SK-N-SH treated with all-trans-retinoic acid at 6 μM for 48 hours (cell line): ENCODE data around the gene CCR3.

Experiments
- ZFP3 ChIP-seq: fragments of 250-450 bp; sonication (Bioruptor Pico); IDR thresholded peaks from 2 replicates; pipeline ENCODE4 v1.5.0; 2020; ENCODE audit warnings: mild to moderate bottlenecking, moderate library complexity
- ZNF8 ChIP-seq: fragments of 450-650 bp; formaldehyde crosslinking; IDR thresholded peaks from 2 replicates; pipeline ENCODE4 v1.5.0; 2020; ENCODE audit warnings: mild to moderate bottlenecking, moderate library complexity
- TF ChIP-seq, protein P1 (sequence below): fragments of 250-450 bp; sonication (Bioruptor Pico); IDR thresholded peaks from 2 replicates; pipeline ENCODE4 v1.5.1; 2020; ENCODE audit warnings: low read depth, mild to moderate bottlenecking, moderate library complexity

DNA sequence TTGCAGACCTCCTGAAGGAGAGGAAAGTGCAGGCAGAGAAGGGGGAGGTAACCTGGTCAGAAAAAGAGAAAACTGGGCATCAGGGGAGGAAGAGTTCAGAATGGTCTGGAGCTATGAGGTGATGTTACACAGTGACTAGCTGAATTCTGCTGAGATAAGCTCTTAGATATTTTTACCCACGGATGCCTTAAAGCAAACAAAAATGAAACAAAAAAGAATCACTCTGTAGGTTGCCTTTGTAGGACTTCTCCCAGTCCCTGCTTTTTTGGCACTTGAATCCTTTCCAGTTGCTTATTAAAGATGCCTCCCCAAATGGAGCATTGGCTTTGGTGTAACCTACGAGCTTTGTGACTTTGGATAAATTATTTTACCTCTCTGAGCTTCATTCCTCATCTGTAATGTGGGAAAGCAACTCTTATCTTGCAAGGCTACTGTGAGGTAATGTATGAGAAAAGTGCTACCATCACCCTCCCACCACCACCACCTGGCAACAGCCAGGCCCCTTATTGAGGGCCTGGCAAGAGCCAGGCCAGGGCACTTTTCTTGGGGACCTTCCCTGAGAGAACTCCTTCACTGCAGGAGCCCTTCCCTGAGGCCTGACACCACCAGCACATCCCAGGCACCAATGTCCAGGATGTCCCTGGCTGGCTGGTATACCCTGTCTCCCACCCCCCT lies 36.8 kb upstream of the CCR3 start:
- TF ChIP-seq, protein P1, sequence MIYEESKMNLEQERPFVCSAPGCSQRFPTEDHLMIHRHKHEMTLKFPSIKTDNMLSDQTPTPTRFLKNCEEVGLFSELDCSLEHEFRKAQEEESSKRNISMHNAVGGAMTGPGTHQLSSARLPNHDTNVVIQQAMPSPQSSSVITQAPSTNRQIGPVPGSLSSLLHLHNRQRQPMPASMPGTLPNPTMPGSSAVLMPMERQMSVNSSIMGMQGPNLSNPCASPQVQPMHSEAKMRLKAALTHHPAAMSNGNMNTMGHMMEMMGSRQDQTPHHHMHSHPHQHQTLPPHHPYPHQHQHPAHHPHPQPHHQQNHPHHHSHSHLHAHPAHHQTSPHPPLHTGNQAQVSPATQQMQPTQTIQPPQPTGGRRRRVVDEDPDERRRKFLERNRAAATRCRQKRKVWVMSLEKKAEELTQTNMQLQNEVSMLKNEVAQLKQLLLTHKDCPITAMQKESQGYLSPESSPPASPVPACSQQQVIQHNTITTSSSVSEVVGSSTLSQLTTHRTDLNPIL, result no peak
- TF ChIP-seq ZFP3, result no peak
- no peak for TF ChIP-seq ZNF8 (CRISPR knock-in tag)
